Ascending aorta (tissue), 2 donors: ENCODE measurements around the gene VWA8. TPM values are rescaled to one million over a fixed set of nuclear protein-coding genes. Genes with fewer than 3 reads are reported as not detected.
"Not testable (repeated sequence)": the region's sequence is repeated elsewhere in the genome, so short reads cannot be mapped to it uniquely, and the experiment has no call there.

Source experiments
- DNase-seq, 2 donors: peaks; one replicate each; pipeline ENCODE4 v3.0.0-alpha.2; 2019; ENCODE audit warnings: low spot score in 2 of 2
- H3K27ac ChIP-seq, 2 donors: fragments of 200-600 bp; sonication (generic); one replicate each; pipeline ENCODE4 v1.5.1; 2016 to 2017; ENCODE audit warnings: mild to moderate bottlenecking in 1 of 2
- H3K27me3 ChIP-seq: fragments of 200-600 bp; sonication (generic); one replicate; pipeline ENCODE4 v1.5.1; 2017
- H3K36me3 ChIP-seq, 2 donors: fragments of 200-600 bp; sonication (generic); one replicate each; pipeline ENCODE4 v1.5.1; 2016
- H3K4me1 ChIP-seq, 2 donors: fragments of 200-600 bp; sonication (generic); one replicate each; pipeline ENCODE4 v1.5.1; 2016 to 2017; ENCODE audit warnings: mild to moderate bottlenecking in 1 of 2
- H3K4me3 ChIP-seq, 2 donors: fragments of 200-600 bp; sonication (generic); one replicate each; pipeline ENCODE4 v1.5.1; 2016 to 2017; ENCODE audit warnings: mild to moderate bottlenecking in 1 of 2
- H3K9me3 ChIP-seq, 2 donors: fragments of 200-600 bp; sonication (generic); one replicate each; pipeline ENCODE4 v1.5.1; 2016
- CTCF ChIP-seq, 3 experiments: fragments of 200-600 bp in 2 of 3; fragments of 450-650 bp in 1 of 3; sonication (generic) in 2 of 3; IDR thresholded peaks; one replicate each; pipeline ENCODE4 v1.5.1; 2016 to 2019; ENCODE audit warnings: antibody characterized with exemption in 3 of 3, mild to moderate bottlenecking in 1 of 3, moderate library complexity in 1 of 3
- intact Hi-C: fragments of 100-400 bp; cut with DNase I; formaldehyde crosslinking; loops from one replicate; pipeline ENCODE4 v1.15.1; 2023
- total RNA-seq: library from RNA; depleted of rRNA; stranded (reverse); fragments of >200 nt; gene quantifications from one replicate; pipeline ENCODE4 v1.1.0, GENCODE V29; 2016

The VWA8 gene
- total RNA-seq, 1 donor from 2014 or later, result 10.4 TPM

- TF ChIP-seq CTCF (IDR thresholded peaks at IDR 0.05), result no peak
- Histone ChIP-seq H3K27ac (no peak overlapping the region), H3K27me3 (no peaks in the 10 kb centered on the region), H3K36me3 (no peaks in the 10 kb centered on the region), H3K9me3 (no peaks in the 10 kb centered on the region), H3K4me1 (peaks cover 5 to 28% of the 10 kb centered on the region in 2 donors), H3K4me3 (no peak overlapping the region)
- DNase-seq, result no peak
- intact Hi-C loops, result no loop called here
Measured at GRCh38 chr13:41914552-41914951, 46.4 kb downstream of the VWA8 start.

DNA sequence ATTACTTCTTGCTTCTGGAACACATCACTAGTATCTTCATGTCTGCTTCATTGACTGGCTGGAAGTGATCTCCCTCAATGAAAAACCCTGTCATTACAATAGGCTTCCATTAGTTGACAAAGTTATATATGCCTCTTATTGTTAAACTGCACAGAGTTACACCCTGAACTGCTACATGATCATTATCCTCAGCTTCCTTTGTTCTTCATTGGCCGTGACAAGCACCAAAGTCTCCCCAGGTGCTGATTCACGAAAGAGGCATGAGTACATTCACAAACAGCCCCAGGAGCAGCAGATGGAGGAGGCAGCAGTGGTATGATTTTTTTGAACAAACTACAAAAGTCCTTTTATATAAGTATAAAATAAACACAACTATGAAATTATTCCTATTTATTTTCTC, 51.4 kb downstream of the VWA8 start:
- Histone ChIP-seq H3K4me1 (no peaks in the 10 kb centered on the region), H3K9me3 (no peaks in the 10 kb centered on the region), H3K27ac (no peak overlapping the region), H3K27me3 (no peaks in the 10 kb centered on the region), H3K4me3 (no peak overlapping the region), H3K36me3 (peaks cover 0 to 4% of the 10 kb centered on the region in 2 donors)
- intact Hi-C loops, result no loop called here
- DNase-seq, result no peak
- TF ChIP-seq CTCF (IDR thresholded peaks at IDR 0.05), result no peak

GRCh38 chr13:41905600-41906254, 55.2 kb downstream of the VWA8 start:
- intact Hi-C loops, result loop anchor here (2.0 kb wide), 1 partner anchor 205 kb away; no protein-coding TSS in a partner anchor
- no peaks in the 10 kb centered on the region for H3K9me3 ChIP-seq
- peaks cover 0 to 9% of the 10 kb centered on the region in 2 donors for H3K36me3 ChIP-seq

GRCh38 chr13:41900918-41901317, 60.0 kb downstream of the VWA8 start:
- no peak for DNase-seq
- Histone ChIP-seq H3K9me3 (no peaks in the 10 kb centered on the region), H3K27ac (no peak overlapping the region), H3K4me1 (no peaks in the 10 kb centered on the region), H3K4me3 (no peak overlapping the region), H3K27me3 (no peaks in the 10 kb centered on the region), H3K36me3 (peaks cover 0 to 4% of the 10 kb centered on the region in 2 donors)
- intact Hi-C loops, result no loop called here
- TF ChIP-seq CTCF (IDR thresholded peaks at IDR 0.05), result no peak

More at GRCh38 chr13:41905600-41906254, 55.2 kb downstream of the VWA8 start:
- H3K4me3 ChIP-seq, result no peak overlapping the region
- peak; percentile 19 to 51 (median 48) for TF ChIP-seq CTCF (IDR thresholded peaks at IDR 0.05)
- no peak overlapping the region for H3K27ac ChIP-seq
- H3K4me1 ChIP-seq, result no peaks in the 10 kb centered on the region
- no peaks in the 10 kb centered on the region for H3K27me3 ChIP-seq
- no peak for DNase-seq

DNA sequence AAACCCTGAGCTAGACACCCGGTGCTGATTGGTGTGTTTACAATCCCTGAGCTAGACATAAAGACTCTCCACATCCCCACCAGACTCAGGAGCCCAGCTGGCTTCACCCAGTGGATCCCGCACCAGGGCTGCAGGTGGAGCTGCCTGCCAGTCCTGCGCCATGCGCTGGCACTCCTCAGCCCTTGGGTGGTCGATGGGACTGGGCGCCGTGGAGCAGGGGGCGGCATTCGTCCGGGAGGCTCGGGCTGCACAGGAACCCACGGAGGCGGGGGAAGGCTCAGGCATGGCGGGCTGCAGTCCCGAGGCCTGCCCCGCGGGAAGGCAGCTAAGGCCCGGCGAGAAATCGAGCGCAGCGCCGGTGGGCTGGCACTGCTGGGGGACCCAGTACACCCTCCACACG, 62.5 kb downstream of the VWA8 start:
- DNase-seq, H3K36me3 ChIP-seq, H3K4me1 ChIP-seq, H3K9me3 ChIP-seq, H3K27me3 ChIP-seq, intact Hi-C loops, H3K4me3 ChIP-seq, H3K27ac ChIP-seq: not testable (repeated sequence)

DNA sequence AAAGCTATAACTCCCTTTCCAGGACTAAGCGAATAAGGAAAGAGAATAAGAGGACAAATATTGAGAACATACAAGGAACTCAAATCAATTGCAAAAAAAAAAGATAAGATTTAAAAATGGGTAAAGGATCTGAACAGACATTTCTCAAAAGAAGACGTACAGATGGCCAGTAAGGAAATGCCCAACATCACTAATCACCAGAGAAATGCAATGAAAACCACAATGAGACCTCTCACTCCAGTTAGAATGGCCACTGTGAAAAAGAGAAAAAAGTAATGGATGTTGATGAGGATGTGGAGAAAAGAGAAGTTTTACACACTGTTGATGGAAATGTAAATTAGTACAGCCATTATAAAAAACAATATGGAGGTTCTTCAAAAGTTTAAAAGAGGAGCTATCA, 63.8 kb downstream of the VWA8 start:
- no peak for DNase-seq
- Histone ChIP-seq H3K36me3 (no peaks in the 10 kb centered on the region), H3K27ac (no peak overlapping the region), H3K27me3 (no peaks in the 10 kb centered on the region), H3K4me3 (no peak overlapping the region), H3K4me1 (no peaks in the 10 kb centered on the region), H3K9me3 (no peaks in the 10 kb centered on the region)
- TF ChIP-seq CTCF (IDR thresholded peaks at IDR 0.05), result no peak
- intact Hi-C loops, result no loop called here
